Coronary artery (tissue), 2 donors: ENCODE results near the gene CSF1R.
A peak's percentile ranks its signal among the peaks of the same experiment; 100 is the strongest.
"Not testable (repeated sequence)": the region's sequence is repeated elsewhere in the genome, so short reads cannot be mapped to it uniquely, and the experiment has no call there.

Source experiments
- DNase-seq: peaks from one replicate; pipeline ENCODE4 v3.0.0-alpha.2; 2017; ENCODE audit warnings: low spot score
- H3K27ac ChIP-seq, 2 donors: fragments of 200-600 bp; sonication (generic); one replicate each; pipeline ENCODE4 v1.5.1; 2016 to 2019
- H3K4me3 ChIP-seq: fragments of 200-600 bp; sonication (generic); 2 replicates; pipeline ENCODE4 v1.5.1; 2016; ENCODE audit warnings: mild to moderate bottlenecking, moderate library complexity
- TF ChIP-seq, protein P1 (sequence below): fragments of 200-600 bp; sonication (generic); IDR thresholded peaks from one replicate; pipeline ENCODE4 v1.5.1; 2019; ENCODE audit warnings: antibody characterized with exemption

The CSF1R gene

DNA sequence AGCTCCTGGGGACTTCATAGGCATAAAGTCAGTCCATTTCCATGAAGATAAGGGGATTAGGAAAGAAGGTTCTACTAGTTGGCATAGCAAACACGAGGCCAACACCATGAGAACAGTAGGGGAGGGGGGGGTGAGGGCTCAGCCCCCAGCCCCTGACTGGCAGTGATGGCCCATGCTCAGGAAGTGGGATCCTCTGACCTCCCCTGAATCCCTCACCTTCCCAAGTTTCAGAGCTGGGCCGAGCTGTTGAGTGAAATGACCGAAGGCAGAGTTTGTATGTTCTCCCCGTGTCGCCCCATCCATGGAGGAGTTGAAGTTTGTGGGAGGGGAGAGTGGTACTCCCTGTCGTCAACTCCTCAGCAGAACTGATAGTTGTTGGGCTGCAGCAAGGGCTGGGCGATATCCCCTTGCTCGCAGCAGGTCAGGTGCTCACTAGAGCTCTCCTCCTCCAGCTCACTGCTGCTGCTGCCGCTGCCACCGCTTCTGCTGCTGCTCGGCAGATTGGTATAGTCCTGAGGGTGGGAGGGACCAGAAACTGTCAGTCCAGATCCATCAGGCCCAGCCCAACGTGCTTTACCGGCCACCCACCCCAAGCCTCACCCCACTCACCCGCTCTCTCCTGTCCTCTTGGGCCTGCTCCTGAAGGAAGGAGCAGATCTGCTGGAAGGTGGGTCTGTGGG, 32.5 kb downstream of the CSF1R start:
- Histone ChIP-seq H3K4me3 (no peak overlapping the region), H3K27ac (peak overlapping the region in 1 of 2 donors; percentile 21)
- TF ChIP-seq, protein P1, sequence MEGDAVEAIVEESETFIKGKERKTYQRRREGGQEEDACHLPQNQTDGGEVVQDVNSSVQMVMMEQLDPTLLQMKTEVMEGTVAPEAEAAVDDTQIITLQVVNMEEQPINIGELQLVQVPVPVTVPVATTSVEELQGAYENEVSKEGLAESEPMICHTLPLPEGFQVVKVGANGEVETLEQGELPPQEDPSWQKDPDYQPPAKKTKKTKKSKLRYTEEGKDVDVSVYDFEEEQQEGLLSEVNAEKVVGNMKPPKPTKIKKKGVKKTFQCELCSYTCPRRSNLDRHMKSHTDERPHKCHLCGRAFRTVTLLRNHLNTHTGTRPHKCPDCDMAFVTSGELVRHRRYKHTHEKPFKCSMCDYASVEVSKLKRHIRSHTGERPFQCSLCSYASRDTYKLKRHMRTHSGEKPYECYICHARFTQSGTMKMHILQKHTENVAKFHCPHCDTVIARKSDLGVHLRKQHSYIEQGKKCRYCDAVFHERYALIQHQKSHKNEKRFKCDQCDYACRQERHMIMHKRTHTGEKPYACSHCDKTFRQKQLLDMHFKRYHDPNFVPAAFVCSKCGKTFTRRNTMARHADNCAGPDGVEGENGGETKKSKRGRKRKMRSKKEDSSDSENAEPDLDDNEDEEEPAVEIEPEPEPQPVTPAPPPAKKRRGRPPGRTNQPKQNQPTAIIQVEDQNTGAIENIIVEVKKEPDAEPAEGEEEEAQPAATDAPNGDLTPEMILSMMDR = no peak
- peak; percentile 69 for DNase-seq

- peak overlapping the region in 1 of 2 donors; percentile 21 for H3K27ac ChIP-seq
- DNase-seq = peak; percentile 64
- no peak overlapping the region for H3K4me3 ChIP-seq
- TF ChIP-seq, protein P1 = no peak
These were observed 33.2 kb downstream of the CSF1R start for GRCh38 chr5:150052956-150053712.

DNA sequence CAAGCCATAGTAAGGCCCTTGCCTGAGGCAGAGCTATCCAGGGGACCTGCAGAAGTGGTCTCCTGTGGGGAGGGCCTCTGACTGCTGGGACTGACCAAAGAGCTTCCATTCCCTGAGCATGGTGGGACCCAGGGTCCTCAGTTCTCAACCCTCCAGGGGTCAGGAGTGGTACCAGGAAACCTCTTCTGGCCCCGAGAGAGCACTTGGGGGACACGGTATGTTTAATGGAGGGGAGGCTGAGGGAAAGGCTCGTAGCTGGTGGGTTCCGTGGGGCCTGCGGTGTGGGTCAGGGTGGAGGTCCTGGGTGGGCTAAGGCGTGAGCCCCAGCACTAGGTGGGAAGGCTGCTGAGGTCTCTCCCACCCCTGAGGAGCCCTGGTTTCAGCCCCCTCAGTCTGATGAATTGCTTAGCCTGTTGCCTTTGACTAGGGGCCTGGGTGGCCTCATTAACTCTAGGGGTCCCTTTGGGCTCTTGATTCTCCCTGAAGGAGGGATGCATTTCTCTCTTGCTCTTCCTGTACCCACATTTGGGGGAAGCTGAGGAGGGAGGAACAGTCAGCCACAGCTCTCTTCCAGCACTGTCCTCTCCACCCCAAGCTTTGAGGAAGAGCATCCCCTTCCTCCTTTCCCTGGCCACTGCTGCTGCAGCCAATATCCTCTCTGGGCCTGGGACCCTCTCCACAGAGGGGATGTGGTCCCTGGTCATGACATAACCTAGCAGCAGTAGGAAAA, 34.0 kb downstream of the CSF1R start:
- H3K4me3 ChIP-seq = no peak overlapping the region
- H3K27ac ChIP-seq = no peak overlapping the region
- peak; percentile 65 for DNase-seq
- TF ChIP-seq, protein P1 = no peak

DNA sequence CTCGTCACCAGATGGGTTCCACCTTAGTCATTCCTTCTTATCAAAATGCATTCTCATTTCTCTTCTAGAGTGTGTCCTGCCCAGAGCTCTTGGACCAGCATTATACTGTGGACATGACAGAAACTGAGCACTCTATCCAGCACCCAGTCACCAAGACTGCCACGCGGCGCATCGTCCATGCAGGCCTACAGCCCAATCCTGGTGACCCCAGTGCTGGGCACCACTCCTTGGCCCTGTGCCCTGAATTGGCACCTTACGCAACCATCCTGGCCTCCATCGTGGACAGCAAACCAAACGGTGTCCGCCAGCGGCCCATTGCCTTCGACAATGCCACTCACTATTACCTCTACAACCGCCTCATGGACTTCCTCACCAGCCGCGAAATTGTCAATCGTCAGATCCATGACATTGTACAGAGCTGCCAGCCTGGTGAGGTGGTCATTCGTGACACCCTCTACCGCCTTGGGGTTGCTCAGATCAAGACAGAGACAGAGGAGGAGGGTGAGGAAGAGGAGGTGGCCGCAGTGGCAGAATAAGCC, 34.6 kb downstream of the CSF1R start:
- peak; percentile 50 for DNase-seq
- TF ChIP-seq, protein P1 = no peak
- no peak overlapping the region for H3K27ac ChIP-seq
- H3K4me3 ChIP-seq = no peak overlapping the region

- H3K27ac ChIP-seq, H3K4me3 ChIP-seq: not testable (repeated sequence)
- DNase-seq = peak; percentile 64
These were observed 36.1 kb downstream of the CSF1R start for GRCh38 chr5:150050172-150050811.

- TF ChIP-seq, protein P1 = no peak
- Histone ChIP-seq H3K27ac (no peak overlapping the region), H3K4me3 (no peak overlapping the region)
- no peak for DNase-seq
These were observed 40.3 kb downstream of the CSF1R start for GRCh38 chr5:150046031-150046430.

- no peak for DNase-seq
- Histone ChIP-seq H3K4me3 (no peak overlapping the region), H3K27ac (no peak overlapping the region)
- TF ChIP-seq, protein P1 = no peak
These were observed 40.8 kb downstream of the CSF1R start for GRCh38 chr5:150045549-150045948.
